Measurements from ENCODE around the gene GNB1L. TPM values are rescaled to one million over a fixed set of nuclear protein-coding genes. Genes with fewer than 3 reads are reported as not detected.

Gene GNB1L
- total and polyA plus RNA-seq, 2 donors (not counting 1 experiment from before 2014, with no cell fraction given), result 6.6 to 12.1 TPM

- no peaks in the 10 kb centered on the region for H3K9me3 Mint-ChIP-seq (ENCODE audit: insufficient read depth)
- no peaks in the 10 kb centered on the region for H3K4me1 Mint-ChIP-seq
- intact Hi-C loops (cut with micrococcal nuclease), result no loop called here
- H3K27ac Mint-ChIP-seq, result no peak overlapping the region
- 99% methylated on average over 7 of the region's 11 CpGs for WGBS (ENCODE audit: insufficient coverage)
- Histone ChIP-seq H3K27me3 (replicated peaks in 1 of 4; ENCODE audit: control extremely low read depth in 1 of 4, control insufficient read depth in 3 of 4, insufficient read depth in 4 of 4, low read length in 3 of 4) (no peaks in the 10 kb centered on the region), H3K4me2 (replicated peaks; ENCODE audit: low read depth, low read length, poor library complexity, severe bottlenecking) (no peak overlapping the region), H3K36me3 (replicated peaks in 1 of 2; ENCODE audit: control extremely low read depth in 1 of 2, control insufficient read depth in 1 of 2, extremely low read depth in 1 of 2, insufficient read depth in 2 of 2, low read length in 1 of 2) (peaks cover 0 to 2% of the 10 kb centered on the region in 2 experiments), H2AFZ (ENCODE audit: insufficient read depth, low read depth, low read length, poor library complexity, severe bottlenecking) (no peak overlapping the region), H3K27ac (ENCODE audit: low read length in 2 of 2) (no peak overlapping the region), H4K20me1 (ENCODE audit: control insufficient read depth, insufficient read depth, low read length, poor library complexity, severe bottlenecking) (no peaks in the 10 kb centered on the region), H3K9me3 (ENCODE audit: control extremely low read depth in 1 of 3, control insufficient read depth in 2 of 3, insufficient read depth in 1 of 3, low read length in 2 of 3) (no peaks in the 10 kb centered on the region), H3K4me3 (ENCODE audit: control extremely low read depth in 1 of 5, extremely low read depth in 1 of 5, insufficient read depth in 1 of 5, low read depth in 2 of 5, low read length in 4 of 5) (no peak overlapping the region), H3K79me2 (ENCODE audit: control insufficient read depth, insufficient read depth, low read length) (no peaks in the 10 kb centered on the region), H3K4me1 (ENCODE audit: control insufficient read depth in 2 of 2, insufficient read depth in 2 of 2, low read length in 2 of 2) (no peaks in the 10 kb centered on the region), H3K9ac (ENCODE audit: low read length) (no peak overlapping the region)
- CTCF ChIA-PET, result interaction anchor here (1.2 to 2.1 kb wide), 2 partner anchors 9 to 11 kb away, joined by 4 to 6 read pairs; no protein-coding TSS in a partner anchor
- ATAC-seq (ENCODE audit: low read depth) (no peak), DNase-seq (no peak)
- POLR2A ChIA-PET, result no interaction called here
- H3K27me3 Mint-ChIP-seq, result no peaks in the 10 kb centered on the region
- TF ChIP-seq EZH2 (IDR thresholded peaks at IDR 0.05; ENCODE audit: borderline replicate concordance, insufficient read depth, low read depth, low read length, poor library complexity, severe bottlenecking), result no peak
- no peak for TF ChIP-seq CTCF (IDR thresholded peaks at IDR 0.05)
- H3K4me3 Mint-ChIP-seq, result no peak overlapping the region
Measured at GRCh38 chr22:19901577-19902244, 47.0 kb upstream of the GNB1L start.

DNA sequence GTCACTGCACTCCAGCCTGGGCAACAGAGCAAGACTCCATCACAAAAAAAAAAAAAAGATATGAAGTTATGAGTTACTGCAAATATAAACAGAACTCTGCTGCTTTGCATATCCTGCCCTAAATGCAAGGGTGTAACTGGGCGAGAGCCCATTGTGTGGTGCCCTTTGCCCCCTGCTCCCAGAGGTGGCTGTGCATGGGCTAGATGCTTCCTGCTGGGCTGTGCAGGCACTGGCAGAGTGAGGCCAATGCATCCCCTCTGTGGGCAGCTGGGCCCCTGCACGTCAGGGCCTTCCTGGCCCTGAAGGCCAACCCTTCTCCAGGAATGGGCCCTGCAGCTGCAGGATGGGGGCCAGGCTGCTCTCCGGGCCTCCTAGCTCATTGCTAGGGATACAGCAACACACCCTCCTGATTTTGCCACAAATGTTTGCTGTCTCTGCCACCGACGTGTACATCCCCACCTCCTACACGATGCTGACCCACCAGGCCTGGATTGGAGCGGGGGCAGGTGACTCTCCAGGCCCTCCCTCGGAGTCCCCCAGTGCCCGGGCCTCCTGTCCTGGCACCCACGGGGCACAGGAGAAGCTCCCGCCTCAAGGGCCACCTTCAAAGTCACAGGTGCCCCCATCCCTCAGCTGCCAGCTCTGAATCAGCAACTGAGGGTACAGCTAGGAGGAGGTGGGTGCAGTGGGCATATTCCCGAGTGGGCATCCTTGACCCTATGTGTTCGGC lies 46.2 kb upstream of the GNB1L start:
- H3K4me3 Mint-ChIP-seq, result no peak overlapping the region
- Histone ChIP-seq H3K27ac (ENCODE audit: low read length in 2 of 2) (no peak overlapping the region), H3K9me3 (ENCODE audit: control extremely low read depth in 1 of 3, control insufficient read depth in 2 of 3, insufficient read depth in 1 of 3, low read length in 2 of 3) (no peaks in the 10 kb centered on the region), H3K4me3 (ENCODE audit: control extremely low read depth in 1 of 5, extremely low read depth in 1 of 5, insufficient read depth in 1 of 5, low read depth in 2 of 5, low read length in 4 of 5) (no peak overlapping the region), H3K4me2 (replicated peaks; ENCODE audit: low read depth, low read length, poor library complexity, severe bottlenecking) (no peak overlapping the region), H2AFZ (ENCODE audit: insufficient read depth, low read depth, low read length, poor library complexity, severe bottlenecking) (no peak overlapping the region), H3K9ac (ENCODE audit: low read length) (no peak overlapping the region), H4K20me1 (ENCODE audit: control insufficient read depth, insufficient read depth, low read length, poor library complexity, severe bottlenecking) (no peaks in the 10 kb centered on the region), H3K79me2 (ENCODE audit: control insufficient read depth, insufficient read depth, low read length) (no peaks in the 10 kb centered on the region), H3K27me3 (replicated peaks in 1 of 4; ENCODE audit: control extremely low read depth in 1 of 4, control insufficient read depth in 3 of 4, insufficient read depth in 4 of 4, low read length in 3 of 4) (no peaks in the 10 kb centered on the region), H3K4me1 (ENCODE audit: control insufficient read depth in 2 of 2, insufficient read depth in 2 of 2, low read length in 2 of 2) (no peaks in the 10 kb centered on the region), H3K36me3 (replicated peaks in 1 of 2; ENCODE audit: control extremely low read depth in 1 of 2, control insufficient read depth in 1 of 2, extremely low read depth in 1 of 2, insufficient read depth in 2 of 2, low read length in 1 of 2) (peaks cover 0 to 2% of the 10 kb centered on the region in 2 experiments)
- TF ChIP-seq EZH2 (IDR thresholded peaks at IDR 0.05; ENCODE audit: borderline replicate concordance, insufficient read depth, low read depth, low read length, poor library complexity, severe bottlenecking), result no peak
- TF ChIP-seq CTCF (IDR thresholded peaks at IDR 0.05), result no peak
- WGBS (ENCODE audit: insufficient coverage), result 96% methylated on average over 12 of the region's 13 CpGs
- intact Hi-C loops (cut with micrococcal nuclease), result no loop called here
- DNase-seq (no peak), ATAC-seq (ENCODE audit: low read depth) (no peak)
- ChIA-PET POLR2A (interaction anchor here (0.7 kb wide), 1 partner anchor 153 kb away, joined by 3 read pairs; no protein-coding TSS in a partner anchor), CTCF (interaction anchor here (1.2 to 1.8 kb wide), 2 partner anchors 10 to 170 kb away, joined by 4 to 6 read pairs; no protein-coding TSS in a partner anchor)
- no peaks in the 10 kb centered on the region for H3K9me3 Mint-ChIP-seq (ENCODE audit: insufficient read depth)
- no peaks in the 10 kb centered on the region for H3K4me1 Mint-ChIP-seq
- H3K27ac Mint-ChIP-seq, result no peak overlapping the region
- H3K27me3 Mint-ChIP-seq, result no peaks in the 10 kb centered on the region

Measured in B cell (primary cell).